GM18511 (cell line): ENCODE measurements around the gene MYO7A.

ENCODE experiments used
- ATAC-seq: cut with Tn5 transposase; IDR thresholded peaks from one replicate; pipeline ENCODE4 v1.9.1; 2021; ENCODE audit warnings: mild to moderate bottlenecking, moderate library complexity; ENCODE audit not compliant: unreplicated experiment

Gene MYO7A

GRCh38 chr11:77159937-77160495, 32.0 kb downstream of the MYO7A start:
- no peak for ATAC-seq

- no peak for ATAC-seq
Observed at GRCh38 chr11:77163271-77163670, 35.2 kb downstream of the MYO7A start.

GRCh38 chr11:77165066-77165465, 37.0 kb downstream of the MYO7A start:
- ATAC-seq = no peak

GRCh38 chr11:77166021-77166420, 38.0 kb downstream of the MYO7A start:
- no peak for ATAC-seq

GRCh38 chr11:77167111-77167626, 39.1 kb downstream of the MYO7A start:
- ATAC-seq = no peak

- no peak for ATAC-seq
Observed at GRCh38 chr11:77167791-77168190, 39.7 kb downstream of the MYO7A start.

GRCh38 chr11:77170107-77170506, 42.1 kb downstream of the MYO7A start:
- ATAC-seq = no peak

GRCh38 chr11:77171254-77171653, 43.2 kb downstream of the MYO7A start:
- no peak for ATAC-seq

GRCh38 chr11:77171885-77172665, 44.0 kb downstream of the MYO7A start:
- ATAC-seq = no peak

GRCh38 chr11:77172666-77172982, 44.6 kb downstream of the MYO7A start:
- no peak for ATAC-seq

GRCh38 chr11:77173494-77173893, 45.4 kb downstream of the MYO7A start:
- no peak for ATAC-seq

- ATAC-seq = no peak
Observed at GRCh38 chr11:77174559-77174958, 46.5 kb downstream of the MYO7A start.

GRCh38 chr11:77175021-77175842, 47.2 kb downstream of the MYO7A start:
- no peak for ATAC-seq

GRCh38 chr11:77175869-77176539, 48.0 kb downstream of the MYO7A start:
- ATAC-seq = no peak

GRCh38 chr11:77176996-77177395, 49.0 kb downstream of the MYO7A start:
- no peak for ATAC-seq

- no peak for ATAC-seq
Observed at GRCh38 chr11:77178150-77178549, 50.1 kb downstream of the MYO7A start.

GRCh38 chr11:77179048-77179447, 51.0 kb downstream of the MYO7A start:
- ATAC-seq = no peak

- ATAC-seq = no peak
Observed at GRCh38 chr11:77179681-77180080, 51.6 kb downstream of the MYO7A start.

GRCh38 chr11:77180346-77180745, 52.3 kb downstream of the MYO7A start:
- no peak for ATAC-seq

GRCh38 chr11:77181226-77181625, 53.2 kb downstream of the MYO7A start:
- no peak for ATAC-seq
